ENCODE data around the gene LUZP2.

GRCh38 chr11:24872186-24872585, 375.3 kb downstream of the LUZP2 start:
- TF ChIP-seq, protein P1, sequence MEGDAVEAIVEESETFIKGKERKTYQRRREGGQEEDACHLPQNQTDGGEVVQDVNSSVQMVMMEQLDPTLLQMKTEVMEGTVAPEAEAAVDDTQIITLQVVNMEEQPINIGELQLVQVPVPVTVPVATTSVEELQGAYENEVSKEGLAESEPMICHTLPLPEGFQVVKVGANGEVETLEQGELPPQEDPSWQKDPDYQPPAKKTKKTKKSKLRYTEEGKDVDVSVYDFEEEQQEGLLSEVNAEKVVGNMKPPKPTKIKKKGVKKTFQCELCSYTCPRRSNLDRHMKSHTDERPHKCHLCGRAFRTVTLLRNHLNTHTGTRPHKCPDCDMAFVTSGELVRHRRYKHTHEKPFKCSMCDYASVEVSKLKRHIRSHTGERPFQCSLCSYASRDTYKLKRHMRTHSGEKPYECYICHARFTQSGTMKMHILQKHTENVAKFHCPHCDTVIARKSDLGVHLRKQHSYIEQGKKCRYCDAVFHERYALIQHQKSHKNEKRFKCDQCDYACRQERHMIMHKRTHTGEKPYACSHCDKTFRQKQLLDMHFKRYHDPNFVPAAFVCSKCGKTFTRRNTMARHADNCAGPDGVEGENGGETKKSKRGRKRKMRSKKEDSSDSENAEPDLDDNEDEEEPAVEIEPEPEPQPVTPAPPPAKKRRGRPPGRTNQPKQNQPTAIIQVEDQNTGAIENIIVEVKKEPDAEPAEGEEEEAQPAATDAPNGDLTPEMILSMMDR (conservative IDR thresholded peaks at IDR 0.05; ENCODE audit: low read length), result no peak
- TF ChIP-seq EZH2phosphoT487 (IDR thresholded peaks at IDR 0.05; ENCODE audit: borderline replicate concordance, low read depth, low read length), result no peak
